Iris pigment epithelial cell (primary cell): ENCODE measurements around the gene TMEM72.

Experiments
- DNase-seq: peaks from one replicate; pipeline ENCODE4 v3.0.0-alpha.2; 2011; ENCODE audit warnings: low read depth

Gene TMEM72

GRCh38 chr10:44890696-44891563, 20.2 kb upstream of the TMEM72 start:
- DNase-seq = no peak

GRCh38 chr10:44891721-44892120, 19.4 kb upstream of the TMEM72 start:
- DNase-seq = no peak

- no peak for DNase-seq
These were observed 17.3 kb upstream of the TMEM72 start for GRCh38 chr10:44893604-44894468.

GRCh38 chr10:44894691-44895090, 16.4 kb upstream of the TMEM72 start:
- DNase-seq = no peak

- DNase-seq = no peak
These were observed 15.9 kb upstream of the TMEM72 start for GRCh38 chr10:44895280-44895679.

GRCh38 chr10:44897049-44897448, 14.1 kb upstream of the TMEM72 start:
- DNase-seq = no peak

GRCh38 chr10:44898665-44899064, 12.5 kb upstream of the TMEM72 start:
- DNase-seq = no peak

GRCh38 chr10:44899450-44900080, 11.6 kb upstream of the TMEM72 start:
- no peak for DNase-seq

GRCh38 chr10:44902941-44903545, 8.1 kb upstream of the TMEM72 start:
- DNase-seq = no peak

- DNase-seq = no peak
These were observed 4.7 kb upstream of the TMEM72 start for GRCh38 chr10:44906486-44906885.

GRCh38 chr10:44907556-44907955, 3.6 kb upstream of the TMEM72 start:
- DNase-seq = no peak

GRCh38 chr10:44908066-44908749, 2.9 kb upstream of the TMEM72 start:
- peak; percentile 86 for DNase-seq

- DNase-seq = no peak
These were observed 2.1 kb upstream of the TMEM72 start for GRCh38 chr10:44908936-44909630.

GRCh38 chr10:44909910-44910309, 1.2 kb upstream of the TMEM72 start:
- DNase-seq = no peak

GRCh38 chr10:44910602-44911001, 535 bp upstream of the TMEM72 start:
- no peak for DNase-seq

GRCh38 chr10:44911951-44912350, 814 bp downstream of the TMEM72 start:
- no peak for DNase-seq

GRCh38 chr10:44913350-44914081, 2.4 kb downstream of the TMEM72 start:
- DNase-seq = peak; percentile 36

- DNase-seq = no peak
These were observed 3.8 kb downstream of the TMEM72 start for GRCh38 chr10:44914891-44915290.

GRCh38 chr10:44916429-44916828, 5.3 kb downstream of the TMEM72 start:
- no peak for DNase-seq

- no peak for DNase-seq
These were observed 6.7 kb downstream of the TMEM72 start for GRCh38 chr10:44917848-44918247.
